SIG-M5 treated with dmso at 0.1 percent for 504 hours (cell line): ENCODE data around the gene MPPE1.
A peak's percentile ranks its signal among the peaks of the same experiment; 100 is the strongest.
"Not testable (repeated sequence)": the region's sequence is repeated elsewhere in the genome, so short reads cannot be mapped to it uniquely, and the experiment has no call there.

Experiments used
- DNase-seq: peaks from one replicate; lab custom pipeline; 2025; ENCODE audit not compliant: unreplicated experiment; lab: John Stamatoyannopoulos, UW

Gene MPPE1

DNA sequence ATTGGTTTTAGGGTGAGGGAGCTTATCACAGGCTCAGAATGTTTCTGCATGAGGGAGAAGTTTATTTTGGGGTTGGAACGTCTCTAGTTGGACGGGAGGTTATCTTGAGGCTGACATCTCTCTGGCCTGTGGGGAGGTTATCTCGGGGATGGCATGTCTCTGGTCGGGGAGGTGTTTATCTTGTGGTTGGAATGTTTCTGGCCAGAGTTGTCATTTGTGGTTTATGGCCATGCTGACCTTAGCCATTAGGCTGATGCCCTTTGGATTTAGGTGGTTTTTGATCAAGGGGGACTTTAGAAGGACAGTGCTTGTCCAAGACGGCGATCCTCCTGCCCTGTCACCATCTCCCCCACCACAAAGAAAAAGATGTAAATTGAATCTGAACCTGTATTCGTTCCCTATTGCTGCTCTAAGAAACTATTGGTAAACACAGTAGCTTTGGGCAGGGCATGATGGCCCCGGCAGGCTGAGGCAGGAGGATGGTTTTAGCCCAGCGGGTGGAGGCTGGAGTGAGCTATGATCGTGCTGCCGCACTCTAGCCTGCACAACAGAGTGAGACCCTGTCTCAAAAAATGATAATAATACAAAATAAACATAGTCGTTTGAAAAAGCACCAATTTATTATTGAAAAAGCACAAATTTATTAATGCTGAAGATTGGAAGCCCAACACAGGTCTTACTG lies 17.8 kb upstream of the MPPE1 start:
- no peak for DNase-seq

DNA sequence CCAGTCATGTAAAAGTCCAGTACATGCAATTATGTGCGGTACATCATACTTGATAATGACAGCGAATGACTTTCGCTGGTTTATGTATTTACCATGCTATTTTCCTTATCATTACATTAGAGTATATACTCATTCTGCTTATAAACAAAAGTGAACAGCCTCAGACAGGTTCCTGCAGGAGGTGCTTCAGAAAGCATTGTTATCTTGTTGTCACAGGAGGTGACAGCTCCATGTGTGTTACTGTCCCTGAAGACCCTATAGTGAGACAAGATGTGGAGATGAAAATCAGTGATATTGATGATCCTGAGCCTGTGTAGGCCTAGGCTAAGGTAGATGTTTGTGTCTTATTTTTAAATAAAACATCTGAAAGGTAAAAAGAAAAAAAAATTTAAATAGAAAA lies 15.3 kb upstream of the MPPE1 start:
- no peak for DNase-seq

DNA sequence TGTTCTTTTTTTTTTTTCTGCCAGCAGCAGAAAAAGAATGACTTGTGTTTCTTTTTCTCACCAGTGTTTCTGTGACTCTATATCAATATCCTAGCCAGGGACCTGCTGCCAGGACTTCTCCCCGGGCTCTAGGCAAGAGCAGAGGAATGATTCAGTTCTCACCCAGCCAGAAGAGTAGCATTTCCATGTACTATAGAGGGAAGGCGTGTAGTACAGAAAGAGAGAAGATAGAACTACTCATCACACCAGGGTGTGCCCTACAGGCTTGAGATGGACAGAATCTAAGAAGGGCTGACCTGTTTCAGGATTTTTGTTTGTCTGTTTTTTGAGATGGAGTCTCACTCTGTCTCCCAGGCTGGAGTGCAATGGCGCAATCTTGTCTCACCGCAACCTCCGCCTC lies 11.4 kb upstream of the MPPE1 start:
- DNase-seq = not testable (repeated sequence)

DNA sequence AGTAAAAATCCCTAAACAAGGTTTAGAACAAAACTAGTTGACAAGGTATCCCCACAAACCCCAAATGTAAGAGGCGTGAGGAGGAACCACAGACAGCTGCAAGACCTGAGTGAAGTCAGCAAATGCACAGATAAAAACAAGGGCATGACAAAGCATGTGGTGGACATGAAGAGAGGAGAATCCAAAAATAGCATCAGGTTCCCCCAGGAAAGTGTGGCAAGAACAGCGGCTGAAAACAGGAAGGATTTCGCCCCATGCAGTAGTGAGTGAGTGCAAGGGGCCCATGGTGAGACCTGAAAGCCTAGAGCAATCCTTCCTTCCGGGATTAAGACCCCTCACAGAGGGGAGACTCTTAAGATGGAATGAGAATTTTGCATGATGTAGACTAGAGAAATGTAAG lies 8.8 kb upstream of the MPPE1 start:
- DNase-seq = peak; percentile 80

DNA sequence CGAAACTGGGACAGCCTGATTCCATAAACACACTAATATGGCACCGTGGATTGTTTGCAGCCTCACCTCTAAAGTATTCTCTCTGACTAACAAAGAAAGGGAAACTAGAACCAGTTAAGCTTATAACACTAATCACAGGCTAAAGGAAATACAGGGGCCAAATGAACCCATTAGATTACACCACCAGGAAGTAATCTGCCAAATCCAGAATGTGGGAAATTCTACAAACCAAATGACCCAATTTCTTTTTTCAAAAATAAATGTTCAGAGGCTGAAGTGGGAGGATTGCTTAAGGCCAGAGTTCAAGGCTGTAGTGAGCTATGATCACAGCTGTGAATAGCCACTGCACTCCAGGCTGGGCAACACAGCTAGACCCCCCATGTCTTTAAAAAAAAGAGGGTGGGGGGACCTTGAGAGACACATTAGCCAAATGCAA lies 1.5 kb upstream of the MPPE1 start:
- peak; percentile 33 for DNase-seq

DNA sequence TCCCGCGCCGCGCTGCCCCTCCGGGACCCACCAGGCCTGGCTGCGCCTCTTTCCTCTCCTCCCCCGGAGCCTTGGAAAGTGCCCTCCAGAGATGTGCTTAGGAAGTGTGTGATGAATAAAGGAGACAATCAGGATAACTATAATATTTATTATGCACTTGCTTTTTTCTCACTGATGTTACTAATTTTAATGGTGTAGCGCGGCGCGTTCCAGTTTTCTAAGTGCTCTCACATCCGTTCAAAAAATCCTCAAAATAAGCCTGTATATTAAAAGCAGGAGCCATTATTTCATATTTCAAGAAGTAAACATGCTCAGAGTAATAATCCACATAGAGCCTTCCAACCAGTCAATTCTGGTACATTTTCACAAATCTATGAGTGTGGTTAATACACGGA lies 941 bp upstream of the MPPE1 start:
- DNase-seq = no peak

DNA sequence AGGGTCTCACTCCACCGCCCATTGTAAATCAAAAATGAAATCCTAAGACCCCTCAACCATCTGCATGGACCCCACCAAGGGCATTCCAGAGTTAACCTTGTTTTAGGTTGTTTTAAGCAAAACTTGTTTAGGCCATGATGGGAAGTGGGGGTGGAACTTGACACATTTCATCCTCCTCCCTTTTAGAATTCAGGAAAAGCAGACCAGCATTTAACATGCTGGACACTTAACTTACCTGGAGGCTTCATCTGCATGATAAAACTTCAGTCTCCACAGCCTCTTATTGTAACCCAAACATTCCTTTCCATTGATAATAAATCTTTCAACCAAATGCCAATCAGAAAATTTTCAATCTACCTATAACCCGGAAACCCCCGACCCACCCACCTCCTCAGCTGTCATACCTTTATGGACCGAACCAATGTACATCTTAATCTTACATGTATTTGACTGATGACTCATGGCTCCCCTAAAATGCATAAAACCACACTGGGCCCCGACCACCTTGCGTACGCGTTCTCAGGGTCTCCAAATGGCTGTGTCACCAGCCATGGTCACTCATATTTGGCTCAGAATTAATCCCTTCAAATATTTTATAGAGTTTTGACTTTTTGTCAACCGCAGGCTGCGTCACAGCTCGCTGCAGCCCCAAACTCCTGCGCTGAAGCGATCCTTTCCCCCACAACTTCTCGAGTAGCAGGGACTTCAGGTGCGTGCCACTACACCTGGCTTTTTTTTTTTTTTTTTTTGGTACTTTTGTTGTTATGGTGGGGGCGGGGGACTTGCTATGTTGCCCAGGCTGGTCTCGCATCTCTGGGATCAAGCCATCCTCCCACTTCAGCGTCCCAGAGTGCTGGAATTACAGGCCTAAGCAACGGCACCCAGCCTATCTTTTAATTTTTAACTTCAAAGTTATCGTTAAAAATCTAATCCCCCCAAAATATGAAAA lies 917 bp downstream of the MPPE1 start:
- no peak for DNase-seq

DNA sequence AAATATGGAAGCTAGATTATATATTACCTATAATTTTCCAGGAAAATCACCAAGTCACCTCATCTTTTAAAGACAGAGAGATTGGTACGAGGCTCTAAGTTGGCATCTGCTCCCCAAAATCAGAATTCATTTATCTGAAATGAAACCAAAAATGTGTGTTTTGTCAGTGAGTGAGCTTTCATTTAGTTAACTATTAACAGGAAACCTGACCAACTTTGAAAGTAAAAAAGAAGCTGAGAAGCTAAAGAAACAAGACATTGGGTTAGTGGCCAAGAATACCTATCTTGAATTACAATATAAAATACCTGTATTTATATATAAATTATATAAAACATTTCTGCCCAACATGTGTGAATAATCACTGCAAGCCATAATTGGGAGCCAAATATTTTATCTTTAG lies 1.9 kb downstream of the MPPE1 start:
- DNase-seq = no peak

DNA sequence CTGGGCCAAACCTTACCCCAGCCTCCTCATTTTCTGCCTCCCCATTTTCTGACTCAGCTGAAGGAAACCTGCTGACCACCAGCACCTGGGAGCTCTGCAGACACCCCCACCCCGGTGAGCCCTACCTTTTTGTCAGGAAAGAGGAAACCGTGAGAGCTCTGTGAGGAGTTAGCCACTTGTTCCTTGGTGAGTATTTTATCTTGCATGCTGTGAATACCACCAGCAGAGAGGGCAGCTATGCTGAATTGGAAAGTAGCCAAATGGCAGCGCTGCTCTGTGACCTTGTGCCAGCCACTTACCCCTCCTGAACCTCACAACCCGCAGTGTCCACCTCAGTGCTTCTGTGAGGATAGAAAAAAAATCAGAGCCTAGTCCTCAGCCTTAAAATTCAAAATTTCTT lies 2.5 kb downstream of the MPPE1 start:
- DNase-seq = no peak

DNA sequence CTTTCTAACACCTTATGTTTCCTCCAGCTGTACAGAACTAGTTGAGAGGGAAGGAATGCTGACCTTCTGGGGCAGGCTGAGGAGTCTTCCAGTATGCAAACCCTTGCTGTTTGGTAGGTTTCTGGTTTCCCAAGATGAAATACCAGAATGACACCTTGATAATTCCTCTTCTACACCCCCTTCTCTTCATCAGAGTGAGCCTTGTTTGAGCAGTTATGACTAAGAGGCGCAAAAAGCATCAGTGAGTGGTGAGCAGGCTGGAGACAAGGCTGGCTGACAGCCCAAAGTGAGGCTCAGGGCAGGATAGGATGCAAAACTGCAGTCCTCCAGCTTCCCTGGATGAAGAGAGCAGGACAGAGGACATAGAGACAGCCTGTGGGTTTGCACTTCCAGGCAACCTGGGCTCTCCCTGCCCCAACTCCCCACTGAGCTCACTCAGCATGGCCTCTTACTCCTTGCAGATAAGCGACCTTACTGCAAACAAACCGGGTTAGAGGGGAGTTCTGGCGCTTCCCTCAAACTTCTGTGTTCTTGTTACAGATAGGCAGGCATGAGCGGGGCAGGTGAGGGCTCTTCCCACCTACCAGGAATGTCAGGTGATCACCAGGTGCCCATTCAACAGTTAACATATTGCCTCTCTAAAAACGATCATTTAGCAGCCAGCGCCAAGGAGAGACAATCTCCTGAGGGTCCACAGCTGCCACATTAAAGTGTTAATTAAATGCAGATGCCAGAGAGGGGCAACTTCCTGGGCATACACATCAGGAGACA lies 5.4 kb downstream of the MPPE1 start:
- no peak for DNase-seq

DNA sequence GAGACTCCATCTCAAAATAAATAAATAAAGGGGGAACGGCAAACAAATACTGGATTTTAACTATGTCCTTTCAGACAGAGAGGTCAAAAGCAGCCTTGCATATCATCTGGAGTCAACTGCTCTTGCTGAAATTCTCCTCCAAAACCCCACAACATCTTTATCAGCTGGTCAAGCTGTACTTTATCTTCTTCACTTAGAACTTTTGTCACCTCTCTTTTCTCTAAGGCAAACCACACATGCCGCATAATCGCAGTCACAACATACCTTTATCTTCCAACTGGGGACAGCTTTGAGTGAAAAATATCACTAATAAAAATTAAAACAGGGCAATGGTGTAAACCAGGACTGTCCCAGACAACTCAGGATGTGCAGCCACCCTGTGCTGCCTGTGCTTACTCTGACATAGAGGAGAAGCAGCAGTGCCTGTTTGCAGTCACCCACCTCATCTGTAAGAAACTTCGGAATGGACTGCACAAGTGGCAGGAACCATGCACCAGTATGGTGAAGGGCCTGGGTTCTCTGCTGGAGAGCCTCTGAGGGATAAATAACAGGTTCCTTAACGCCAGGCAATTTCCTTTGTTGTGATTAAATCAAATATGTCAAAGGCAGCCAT lies 6.2 kb downstream of the MPPE1 start:
- no peak for DNase-seq

DNA sequence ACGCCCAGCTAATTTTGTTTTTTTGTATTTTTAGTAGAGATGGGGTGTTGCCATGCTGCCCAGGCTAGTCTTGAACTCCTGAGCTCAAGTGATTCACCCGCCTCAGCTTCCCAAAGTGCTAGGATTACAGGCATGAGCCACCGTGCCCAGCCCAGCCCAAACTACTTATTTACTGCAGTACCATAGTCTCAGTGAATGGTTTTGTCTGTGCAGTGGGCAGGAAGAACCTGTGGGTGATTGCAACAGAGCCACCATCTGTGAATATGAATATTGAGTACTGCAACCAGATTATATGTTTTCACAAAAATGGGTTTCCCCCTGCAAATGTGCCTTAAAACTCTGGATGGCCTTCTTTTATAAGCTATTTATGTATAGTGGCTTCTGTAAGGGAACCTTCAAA lies 9.1 kb downstream of the MPPE1 start:
- no peak for DNase-seq

DNA sequence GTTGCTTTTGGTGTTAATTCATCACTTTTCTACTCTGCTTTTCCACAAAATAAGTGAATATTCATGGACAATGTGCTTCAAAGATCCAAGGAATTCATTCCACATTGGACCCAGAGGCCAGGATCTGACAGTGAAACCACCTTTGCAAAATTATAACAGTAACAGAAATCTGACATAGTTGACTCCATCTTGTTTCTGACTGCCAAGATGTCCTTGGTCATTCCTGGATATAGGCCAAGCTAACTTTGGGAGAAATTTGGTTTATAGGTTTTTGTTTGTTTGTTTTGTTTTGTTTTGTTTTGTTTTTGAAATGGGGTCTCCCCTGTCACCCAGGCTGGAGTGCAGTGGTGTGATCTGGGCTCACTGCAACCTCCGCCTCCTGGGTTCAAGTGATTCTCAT lies 10.3 kb downstream of the MPPE1 start:
- DNase-seq = no peak

DNA sequence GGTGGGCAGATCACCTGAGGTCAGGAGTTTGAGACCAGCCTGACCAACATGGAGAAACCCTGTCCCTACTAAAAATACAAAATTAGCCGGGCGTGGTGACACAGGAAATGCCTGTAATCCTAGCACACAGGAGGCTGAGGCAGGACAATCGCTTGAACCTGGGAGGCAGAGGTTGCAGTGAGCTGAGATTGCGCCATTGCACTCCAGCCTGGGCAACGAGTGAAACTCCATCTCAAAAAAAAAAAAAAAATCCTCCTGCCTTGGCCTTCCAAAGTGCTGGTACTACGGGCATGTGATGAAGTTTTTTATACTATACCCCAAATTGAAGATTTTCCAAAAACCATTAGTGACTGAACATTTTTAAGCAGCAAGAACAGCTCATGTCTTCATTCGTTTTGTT lies 15.7 kb downstream of the MPPE1 start:
- DNase-seq = not testable (repeated sequence)

DNA sequence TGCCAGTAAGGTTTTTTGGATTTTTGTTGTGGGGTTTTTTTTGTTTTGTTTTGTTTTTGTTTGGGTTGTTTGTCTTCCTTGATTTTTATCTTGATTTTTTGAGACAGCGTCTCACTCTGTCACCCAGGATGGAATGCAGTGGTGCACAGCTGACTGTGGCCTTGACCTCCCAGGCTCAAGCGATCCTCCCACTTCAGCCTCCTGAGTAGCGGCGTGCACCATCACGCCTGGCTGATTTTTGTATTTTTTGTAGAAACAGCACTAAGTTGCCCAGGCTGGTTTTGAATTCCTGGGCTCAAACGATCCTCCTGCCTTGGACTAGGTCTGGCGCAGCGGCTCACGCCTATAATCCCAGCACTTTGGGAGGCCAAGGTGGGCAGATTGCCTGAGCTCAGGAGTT lies 16.4 kb downstream of the MPPE1 start:
- DNase-seq = no peak

DNA sequence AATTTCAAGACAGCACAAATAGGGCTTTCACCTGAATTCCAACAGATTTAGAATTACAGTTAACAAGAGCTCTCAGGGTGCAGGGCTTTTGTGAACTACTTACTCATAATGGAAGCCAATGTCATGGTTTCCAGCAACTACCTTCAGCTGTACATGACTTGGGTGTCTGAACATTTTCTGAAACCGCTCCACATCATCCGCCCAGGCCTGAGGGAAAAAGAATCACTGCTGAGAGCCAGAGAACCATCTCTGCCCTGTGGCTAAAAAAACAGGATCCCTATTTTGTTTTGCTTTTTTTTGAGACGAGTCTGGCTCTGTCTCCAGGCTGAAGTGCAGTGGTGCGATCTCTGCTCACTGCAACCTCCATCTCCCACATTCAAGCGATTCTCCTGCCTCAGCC lies 18.8 kb downstream of the MPPE1 start:
- DNase-seq = no peak

DNA sequence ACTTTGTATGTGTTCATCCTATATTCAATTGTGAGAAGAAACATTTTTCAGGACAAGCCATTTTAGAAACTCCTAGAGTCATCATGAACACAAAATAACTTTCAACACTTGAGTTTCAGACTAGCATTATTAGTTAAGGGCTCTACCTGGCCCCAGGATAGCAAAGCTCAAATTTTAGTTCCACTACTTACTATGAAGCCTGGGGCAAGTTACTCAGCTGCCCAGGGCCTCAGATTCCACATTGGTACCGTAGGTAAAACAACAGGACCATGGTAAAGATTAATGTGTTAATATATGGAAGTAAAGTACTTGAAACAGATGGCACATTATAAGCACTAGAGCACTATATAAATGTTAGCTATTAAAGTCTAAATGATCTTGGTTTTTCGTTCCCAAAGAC lies 19.4 kb downstream of the MPPE1 start:
- no peak for DNase-seq

DNA sequence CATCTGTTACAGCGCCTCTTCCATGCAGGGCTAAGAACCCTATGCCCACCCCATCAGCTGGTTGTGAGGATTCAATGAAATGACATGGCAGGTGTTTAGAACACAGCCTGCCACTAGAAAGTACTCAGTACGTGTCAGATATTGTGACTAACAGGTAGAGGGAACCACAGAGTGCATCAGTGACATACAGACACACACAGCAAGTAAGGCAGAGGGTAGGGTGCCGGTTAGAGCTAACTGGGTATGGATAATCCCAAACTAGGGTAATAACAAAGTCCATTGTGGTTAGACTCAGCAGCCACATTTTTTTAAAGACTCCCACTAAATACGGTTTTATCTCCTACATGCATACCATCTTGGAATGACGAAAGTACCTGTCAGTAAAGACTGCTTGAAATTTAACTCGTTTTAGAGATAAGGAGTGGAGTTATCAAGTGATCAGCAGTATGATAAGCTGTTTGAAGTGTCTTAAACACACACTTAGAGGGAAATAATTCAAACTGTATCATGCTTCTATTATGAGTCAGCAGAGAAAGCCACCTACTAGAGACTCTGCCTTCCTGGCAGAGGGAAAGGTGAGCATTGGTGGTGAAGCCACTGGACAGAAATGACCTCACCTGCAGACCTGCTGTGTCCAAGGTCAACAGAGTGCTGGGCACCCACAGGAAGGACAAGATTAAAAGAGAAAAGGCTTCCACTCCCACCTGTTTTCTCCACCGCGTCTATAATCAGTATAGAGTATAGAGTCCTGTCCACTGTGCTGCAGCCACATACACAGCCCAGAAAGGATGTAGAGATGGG lies 20.6 kb downstream of the MPPE1 start:
- DNase-seq = no peak

DNA sequence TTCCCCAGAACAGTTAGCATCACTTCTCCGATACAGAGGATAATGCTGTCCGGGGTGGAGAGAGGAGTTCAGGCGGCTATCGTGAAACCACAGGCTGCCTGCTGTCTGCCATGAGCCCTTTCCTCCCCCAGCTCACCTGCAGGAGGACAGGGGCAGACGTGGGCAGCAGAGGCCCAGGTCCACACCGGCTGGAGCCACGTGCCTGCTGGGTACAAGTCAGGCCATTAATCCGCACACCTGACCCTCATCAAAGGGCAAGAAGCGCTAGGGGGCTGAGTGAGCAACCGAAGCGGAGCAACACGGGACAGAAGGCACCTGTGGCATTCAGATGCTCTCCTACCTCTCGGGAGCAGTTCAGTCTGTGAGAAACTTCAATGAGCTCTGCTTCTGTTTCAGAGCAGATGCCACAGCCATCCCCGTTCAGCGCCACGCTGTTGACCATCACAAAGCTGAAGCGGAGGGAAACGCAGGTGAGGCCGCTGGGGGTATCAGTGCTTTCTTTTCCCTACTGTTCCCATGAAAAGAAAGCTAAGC lies 21.5 kb downstream of the MPPE1 start:
- no peak for DNase-seq

DNA sequence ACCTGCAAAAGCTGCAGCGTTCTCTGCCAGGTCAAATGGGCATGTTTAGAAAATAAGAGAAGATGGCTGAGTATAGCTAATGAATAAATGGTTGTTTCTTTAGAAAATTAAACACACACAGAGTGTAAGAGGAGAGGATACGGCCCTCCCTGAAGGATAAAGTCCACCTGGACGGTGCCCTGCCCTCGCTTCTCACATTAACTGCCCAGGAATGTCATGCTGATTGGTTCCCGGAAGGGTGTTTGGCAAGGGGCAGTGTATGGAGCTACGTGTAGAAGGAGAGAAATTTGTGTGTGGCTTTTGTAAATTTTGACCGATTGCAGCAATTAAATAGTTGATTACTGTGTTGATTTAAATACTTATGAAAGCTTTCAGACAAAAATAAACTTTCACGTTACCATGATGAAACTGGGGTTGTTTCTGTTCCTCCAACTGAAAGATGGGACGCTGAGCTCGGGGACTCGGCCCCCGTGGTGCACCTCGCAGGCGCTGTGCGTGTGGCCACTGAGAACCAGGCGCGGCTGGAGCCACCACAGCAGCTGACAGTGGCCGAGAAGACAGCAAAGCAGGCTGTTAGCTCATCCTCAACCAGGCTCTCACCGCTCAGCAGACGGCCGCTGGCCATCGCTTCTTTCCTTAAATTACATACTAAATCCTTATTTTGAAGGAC lies 22.7 kb downstream of the MPPE1 start:
- DNase-seq = peak; percentile 66
